WERI-Rb-1 (cell line): ENCODE data around the gene MAN2B1.
"Not testable (repeated sequence)": the region's sequence is repeated elsewhere in the genome, so short reads cannot be mapped to it uniquely, and the experiment has no call there.

ENCODE experiments used
- DNase-seq: peaks from one replicate; pipeline ENCODE4 v3.0.0-alpha.2; 2020
- H3K27ac ChIP-seq: fragments of 250-450 bp; sonication (Bioruptor Pico); 2 replicates; pipeline ENCODE4 v1.5.1; 2020; ENCODE audit warnings: mild to moderate bottlenecking, moderate library complexity
- H3K27me3 ChIP-seq: fragments of 250-450 bp; sonication (Bioruptor Pico); 2 replicates; pipeline ENCODE4 v1.5.1; 2021; ENCODE audit warnings: mild to moderate bottlenecking, low read depth, moderate library complexity; ENCODE audit not compliant: insufficient read depth, severe bottlenecking
- H3K36me3 ChIP-seq: fragments of 250-450 bp; sonication (Bioruptor Pico); 2 replicates; pipeline ENCODE4 v1.5.1; 2020; ENCODE audit warnings: mild to moderate bottlenecking, moderate library complexity
- H3K4me3 ChIP-seq: 2 replicates; pipeline ENCODE4 v1.5.1; 2011; ENCODE audit warnings: low read depth, mild to moderate bottlenecking, control low read depth, low read length
- H3K9me3 ChIP-seq: fragments of 250-450 bp; sonication (Bioruptor Pico); 2 replicates; pipeline ENCODE4 v1.5.1; 2021; ENCODE audit warnings: mild to moderate bottlenecking, moderate library complexity; ENCODE audit not compliant: severe bottlenecking
- TF ChIP-seq, protein P1 (sequence below): IDR thresholded peaks from 2 replicates; pipeline ENCODE4 v1.5.1; 2011; ENCODE audit warnings: low read depth, mild to moderate bottlenecking, control low read depth, inconsistent platforms, low read length

Gene MAN2B1

DNA sequence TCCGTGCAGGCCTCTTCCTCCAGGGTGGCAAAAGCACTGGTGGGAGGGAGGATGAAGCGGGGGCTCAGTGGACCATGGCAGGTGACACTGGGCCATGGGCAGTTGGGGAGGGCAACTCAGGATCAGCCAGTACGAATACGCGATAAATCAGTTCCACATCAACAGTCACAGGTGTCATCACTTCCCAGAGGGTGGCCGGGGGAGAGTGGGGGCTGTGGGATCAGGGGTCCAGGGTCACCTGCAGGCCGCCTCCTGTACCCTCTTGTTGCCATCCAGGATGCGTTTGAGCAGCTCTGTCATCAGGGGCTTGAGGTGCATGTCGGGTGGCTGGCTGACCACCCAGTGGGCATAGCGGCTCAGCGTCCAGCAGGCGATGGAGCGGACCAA, 39.8 kb upstream of the MAN2B1 start:
- H3K36me3 ChIP-seq = peaks cover 88% of the 10 kb centered on the region
- H3K9me3 ChIP-seq = no peaks in the 10 kb centered on the region
- H3K27me3 ChIP-seq = no peaks in the 10 kb centered on the region
- TF ChIP-seq, protein P1, sequence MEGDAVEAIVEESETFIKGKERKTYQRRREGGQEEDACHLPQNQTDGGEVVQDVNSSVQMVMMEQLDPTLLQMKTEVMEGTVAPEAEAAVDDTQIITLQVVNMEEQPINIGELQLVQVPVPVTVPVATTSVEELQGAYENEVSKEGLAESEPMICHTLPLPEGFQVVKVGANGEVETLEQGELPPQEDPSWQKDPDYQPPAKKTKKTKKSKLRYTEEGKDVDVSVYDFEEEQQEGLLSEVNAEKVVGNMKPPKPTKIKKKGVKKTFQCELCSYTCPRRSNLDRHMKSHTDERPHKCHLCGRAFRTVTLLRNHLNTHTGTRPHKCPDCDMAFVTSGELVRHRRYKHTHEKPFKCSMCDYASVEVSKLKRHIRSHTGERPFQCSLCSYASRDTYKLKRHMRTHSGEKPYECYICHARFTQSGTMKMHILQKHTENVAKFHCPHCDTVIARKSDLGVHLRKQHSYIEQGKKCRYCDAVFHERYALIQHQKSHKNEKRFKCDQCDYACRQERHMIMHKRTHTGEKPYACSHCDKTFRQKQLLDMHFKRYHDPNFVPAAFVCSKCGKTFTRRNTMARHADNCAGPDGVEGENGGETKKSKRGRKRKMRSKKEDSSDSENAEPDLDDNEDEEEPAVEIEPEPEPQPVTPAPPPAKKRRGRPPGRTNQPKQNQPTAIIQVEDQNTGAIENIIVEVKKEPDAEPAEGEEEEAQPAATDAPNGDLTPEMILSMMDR = no peak
- H3K4me3 ChIP-seq = no peak overlapping the region
- no peak overlapping the region for H3K27ac ChIP-seq
- no peak for DNase-seq

DNA sequence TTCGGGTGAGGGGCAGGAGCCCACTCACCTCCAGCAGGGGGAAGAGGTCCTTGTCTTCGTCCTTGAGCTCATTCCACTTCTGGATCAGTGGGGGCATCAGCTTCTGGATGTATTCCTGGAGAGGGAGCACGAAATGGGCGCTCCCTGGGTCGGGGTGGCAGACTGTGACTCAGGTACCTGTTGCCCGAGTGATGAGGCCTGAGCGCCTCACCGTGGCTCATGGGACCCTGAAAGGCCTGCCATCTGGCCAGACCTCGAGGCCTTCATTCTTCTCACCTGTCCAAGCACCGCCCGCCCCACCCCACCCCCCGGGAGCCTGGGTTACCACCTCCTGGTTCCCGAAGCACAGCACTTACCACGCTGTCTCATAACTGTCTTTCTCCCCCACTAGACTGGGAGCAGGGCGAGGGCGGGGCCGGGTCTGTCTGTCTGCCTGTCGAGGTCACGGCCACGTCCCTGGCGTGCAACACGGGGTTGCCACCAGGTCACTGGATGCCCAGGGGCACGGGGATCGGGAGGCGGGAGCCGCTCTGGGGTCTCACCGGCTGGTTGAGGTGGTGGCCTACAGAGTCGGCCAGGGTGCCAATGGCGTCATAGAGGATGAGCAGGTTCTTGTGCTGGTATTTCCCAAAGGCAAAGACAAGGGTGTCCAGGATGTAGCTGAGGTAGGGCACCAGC, 39.3 kb upstream of the MAN2B1 start:
- H3K27ac ChIP-seq = no peak overlapping the region
- no peak for DNase-seq
- H3K9me3 ChIP-seq = no peaks in the 10 kb centered on the region
- TF ChIP-seq, protein P1 = no peak
- peaks cover 88% of the 10 kb centered on the region for H3K36me3 ChIP-seq
- H3K27me3 ChIP-seq = no peaks in the 10 kb centered on the region
- no peak overlapping the region for H3K4me3 ChIP-seq

DNA sequence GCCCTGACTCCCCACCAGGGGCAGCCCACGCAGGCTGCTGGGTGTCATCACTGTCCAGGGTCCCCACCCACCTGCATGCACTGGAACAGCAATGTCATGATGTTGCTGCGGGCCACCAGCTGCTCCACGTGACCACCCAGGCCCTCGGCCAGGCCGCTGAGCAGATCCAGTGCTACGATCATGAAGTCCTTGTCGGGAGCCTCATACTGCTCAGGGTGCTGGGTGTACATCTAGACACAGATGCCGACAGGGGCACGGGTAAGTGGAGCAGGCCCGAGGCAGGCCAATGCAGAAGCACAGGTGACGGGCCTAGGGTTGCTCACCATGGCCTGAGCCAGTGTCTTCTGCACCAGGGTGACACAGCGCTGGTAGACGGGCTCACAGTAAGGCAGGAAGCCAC, 38.6 kb upstream of the MAN2B1 start:
- Histone ChIP-seq H3K4me3 (no peak overlapping the region), H3K27ac (no peak overlapping the region), H3K27me3 (no peaks in the 10 kb centered on the region), H3K9me3 (no peaks in the 10 kb centered on the region), H3K36me3 (peaks cover 86% of the 10 kb centered on the region)
- no peak for DNase-seq
- TF ChIP-seq, protein P1 = no peak

- peak; percentile 75 for DNase-seq
- H3K36me3 ChIP-seq = peaks cover 82% of the 10 kb centered on the region
- peak overlapping the region; percentile 50; the same call in 1 of the 2 replicates for H3K27ac ChIP-seq
- TF ChIP-seq, protein P1 = no peak
- no peak overlapping the region for H3K4me3 ChIP-seq
- no peaks in the 10 kb centered on the region for H3K9me3 ChIP-seq
- H3K27me3 ChIP-seq = no peaks in the 10 kb centered on the region
Observed at GRCh38 chr19:12703046-12703445, 36.5 kb upstream of the MAN2B1 start.

DNA sequence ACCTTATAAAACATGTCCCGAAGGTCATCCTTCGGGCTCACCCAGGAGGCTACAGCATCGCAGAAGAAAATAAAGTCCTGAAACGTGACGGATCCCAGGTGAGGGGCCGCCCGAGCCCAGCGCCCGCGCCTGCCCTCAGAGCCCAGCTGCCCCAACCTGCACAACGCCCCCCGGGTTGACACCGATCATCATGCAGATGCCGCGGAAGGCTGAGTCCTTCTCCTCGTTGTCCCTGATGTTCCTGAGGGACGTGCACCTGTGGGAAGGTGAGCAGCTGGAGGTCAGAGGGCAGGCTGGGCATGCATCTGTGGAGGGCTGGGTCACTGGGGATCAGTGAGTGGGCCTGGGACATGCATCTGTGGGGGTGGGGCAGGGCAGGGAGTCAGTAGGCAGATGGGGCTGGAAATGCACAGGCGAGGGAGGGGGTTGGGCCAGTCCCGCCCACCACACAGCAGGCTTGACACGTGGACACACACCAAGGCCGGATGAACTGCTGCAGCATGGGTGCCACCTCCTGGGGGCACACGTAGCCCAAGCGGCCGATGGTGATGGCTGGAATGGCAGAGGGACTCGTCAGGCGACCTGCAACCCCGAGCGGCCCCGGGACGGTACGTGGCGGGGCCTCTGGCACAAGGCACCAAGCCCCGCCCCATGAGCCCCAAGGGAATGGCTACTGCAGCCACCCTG, 35.2 kb upstream of the MAN2B1 start:
- Histone ChIP-seq H3K4me3 (no peak overlapping the region), H3K27ac (no peak overlapping the region), H3K9me3 (no peaks in the 10 kb centered on the region), H3K27me3 (no peaks in the 10 kb centered on the region), H3K36me3 (peaks cover 77% of the 10 kb centered on the region)
- TF ChIP-seq, protein P1 = no peak
- peak; percentile 55 for DNase-seq

- peaks cover 41% of the 10 kb centered on the region for H3K36me3 ChIP-seq
- DNase-seq = no peak
- no peak overlapping the region for H3K27ac ChIP-seq
- TF ChIP-seq, protein P1 = no peak
- no peaks in the 10 kb centered on the region for H3K9me3 ChIP-seq
- H3K4me3 ChIP-seq = no peak overlapping the region
- no peaks in the 10 kb centered on the region for H3K27me3 ChIP-seq
Observed at GRCh38 chr19:12698138-12698537, 31.6 kb upstream of the MAN2B1 start.

GRCh38 chr19:12697425-12697824, 30.9 kb upstream of the MAN2B1 start:
- not testable (repeated sequence) for H3K27me3 ChIP-seq, H3K9me3 ChIP-seq, H3K4me3 ChIP-seq, H3K27ac ChIP-seq, DNase-seq
- peaks cover 34% of the 10 kb centered on the region for H3K36me3 ChIP-seq
